Measurements from ENCODE around the gene ZIC4.

- TF ChIP-seq CTCF (IDR thresholded peaks at IDR 0.05; ENCODE audit: low read depth, low read length, missing input control): no peak
- no peak for TF ChIP-seq YY1 (IDR thresholded peaks at IDR 0.05)
- TF ChIP-seq RAD21 (IDR thresholded peaks at IDR 0.05): no peak
- no peak for TF ChIP-seq SP1 (IDR thresholded peaks at IDR 0.05)
- TF ChIP-seq MAX (IDR thresholded peaks at IDR 0.05): no peak
- no peak for TF ChIP-seq REST (IDR thresholded peaks at IDR 0.05)
- TF ChIP-seq TAF1 (conservative IDR thresholded peaks at IDR 0.05): no peak
- no peak for TF ChIP-seq JUND (IDR thresholded peaks at IDR 0.05)
Observed at GRCh38 chr3:147422196-147422595, 15.9 kb upstream of the ZIC4 start.
